ENCODE measurements around the gene DNAH12. TPM values are rescaled to one million over a fixed set of nuclear protein-coding genes. Genes with fewer than 3 reads are reported as not detected.
A peak's percentile ranks its signal among the peaks of the same experiment; 100 is the strongest.

Gene DNAH12
- total RNA-seq, 1 donor from 2014 or later = 0.02 TPM

DNA sequence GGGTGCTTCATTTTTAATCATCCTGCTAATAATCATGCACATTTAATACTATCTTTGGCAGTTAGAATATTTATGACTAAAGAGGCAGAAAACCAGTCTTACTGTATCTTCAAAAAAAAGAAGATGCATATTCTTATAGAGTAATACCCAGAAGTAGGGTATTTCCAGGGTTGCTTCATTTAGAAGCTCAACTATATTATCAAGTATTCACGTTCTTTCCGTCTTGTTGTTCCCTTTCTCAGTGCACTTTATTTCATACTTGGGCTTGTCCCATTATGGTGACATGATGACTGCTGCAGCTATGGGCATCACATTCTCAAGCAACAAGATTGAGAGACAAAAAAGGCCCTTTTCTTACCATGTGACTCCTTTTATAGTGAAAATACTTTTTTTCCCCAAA, 154.9 kb downstream of the DNAH12 start:
- H3K9me3 Mint-ChIP-seq = no peaks in the 10 kb centered on the region
- Histone ChIP-seq H3K27ac (no peak overlapping the region), H3F3A (ENCODE audit: low read depth) (no peaks in the 10 kb centered on the region), H3K9ac (no peak overlapping the region), H3K79me2 (ENCODE audit: low read depth) (no peaks in the 10 kb centered on the region), H3K4me3 (no peak overlapping the region), H2AFZ (replicated peaks) (no peak overlapping the region), H3K36me3 (no peaks in the 10 kb centered on the region), H3K4me2 (no peak overlapping the region), H3K27me3 (no peaks in the 10 kb centered on the region), H3K4me1 (no peaks in the 10 kb centered on the region), H3K9me3 (ENCODE audit: low read depth) (no peaks in the 10 kb centered on the region), H4K20me1 (ENCODE audit: low read depth) (no peaks in the 10 kb centered on the region)
- TF ChIP-seq EZH2phosphoT487 (IDR thresholded peaks at IDR 0.05) (no peak), EZH2 (IDR thresholded peaks at IDR 0.05) (no peak)
- TF ChIP-seq, protein P1, sequence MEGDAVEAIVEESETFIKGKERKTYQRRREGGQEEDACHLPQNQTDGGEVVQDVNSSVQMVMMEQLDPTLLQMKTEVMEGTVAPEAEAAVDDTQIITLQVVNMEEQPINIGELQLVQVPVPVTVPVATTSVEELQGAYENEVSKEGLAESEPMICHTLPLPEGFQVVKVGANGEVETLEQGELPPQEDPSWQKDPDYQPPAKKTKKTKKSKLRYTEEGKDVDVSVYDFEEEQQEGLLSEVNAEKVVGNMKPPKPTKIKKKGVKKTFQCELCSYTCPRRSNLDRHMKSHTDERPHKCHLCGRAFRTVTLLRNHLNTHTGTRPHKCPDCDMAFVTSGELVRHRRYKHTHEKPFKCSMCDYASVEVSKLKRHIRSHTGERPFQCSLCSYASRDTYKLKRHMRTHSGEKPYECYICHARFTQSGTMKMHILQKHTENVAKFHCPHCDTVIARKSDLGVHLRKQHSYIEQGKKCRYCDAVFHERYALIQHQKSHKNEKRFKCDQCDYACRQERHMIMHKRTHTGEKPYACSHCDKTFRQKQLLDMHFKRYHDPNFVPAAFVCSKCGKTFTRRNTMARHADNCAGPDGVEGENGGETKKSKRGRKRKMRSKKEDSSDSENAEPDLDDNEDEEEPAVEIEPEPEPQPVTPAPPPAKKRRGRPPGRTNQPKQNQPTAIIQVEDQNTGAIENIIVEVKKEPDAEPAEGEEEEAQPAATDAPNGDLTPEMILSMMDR (IDR thresholded peaks at IDR 0.05) = no peak
- no peaks in the 10 kb centered on the region for H3K4me1 Mint-ChIP-seq
- no peaks in the 10 kb centered on the region for H3K27me3 Mint-ChIP-seq (ENCODE audit: insufficient read depth, low read depth)
- H3K36me3 Mint-ChIP-seq = no peaks in the 10 kb centered on the region
- no peak overlapping the region for H3K4me3 Mint-ChIP-seq
- H3K27ac Mint-ChIP-seq = no peak overlapping the region
- no peak for DNase-seq (ENCODE audit: low spot score)

DNA sequence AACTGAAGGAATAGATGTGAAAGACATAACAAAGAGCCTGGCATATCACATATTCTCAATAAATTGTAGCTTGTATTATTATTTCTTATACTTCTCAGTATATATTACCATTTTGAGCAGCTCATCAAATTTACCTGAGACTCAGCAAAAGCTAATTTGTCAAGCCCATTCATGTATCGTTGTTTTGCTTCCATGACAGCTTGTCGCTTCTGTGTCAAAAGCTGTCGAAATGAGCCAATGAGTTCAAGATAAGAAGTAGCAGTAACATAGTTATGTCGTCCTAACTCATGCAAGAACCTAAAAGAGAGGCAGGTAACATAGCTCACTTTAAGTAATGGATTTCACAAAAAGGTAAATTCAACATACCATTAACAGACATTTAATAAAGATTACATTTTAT, 157.8 kb downstream of the DNAH12 start:
- no peak overlapping the region for H3K27ac Mint-ChIP-seq
- no peaks in the 10 kb centered on the region for H3K36me3 Mint-ChIP-seq
- no peak overlapping the region for H3K4me3 Mint-ChIP-seq
- Histone ChIP-seq H3K27ac (no peak overlapping the region), H3K79me2 (ENCODE audit: low read depth) (no peaks in the 10 kb centered on the region), H3K4me3 (no peak overlapping the region), H3F3A (ENCODE audit: low read depth) (no peaks in the 10 kb centered on the region), H3K9me3 (ENCODE audit: low read depth) (no peaks in the 10 kb centered on the region), H4K20me1 (ENCODE audit: low read depth) (no peaks in the 10 kb centered on the region), H3K4me1 (no peaks in the 10 kb centered on the region), H3K4me2 (no peak overlapping the region), H3K36me3 (no peaks in the 10 kb centered on the region), H3K9ac (no peak overlapping the region), H2AFZ (replicated peaks) (no peak overlapping the region), H3K27me3 (no peaks in the 10 kb centered on the region)
- no peak for DNase-seq (ENCODE audit: low spot score)
- H3K4me1 Mint-ChIP-seq = peaks cover 5% of the 10 kb centered on the region
- TF ChIP-seq EZH2phosphoT487 (IDR thresholded peaks at IDR 0.05) (no peak), EZH2 (IDR thresholded peaks at IDR 0.05) (no peak)
- TF ChIP-seq, protein P1 (IDR thresholded peaks at IDR 0.05) = no peak
- no peaks in the 10 kb centered on the region for H3K9me3 Mint-ChIP-seq
- no peaks in the 10 kb centered on the region for H3K27me3 Mint-ChIP-seq (ENCODE audit: insufficient read depth, low read depth)

DNA sequence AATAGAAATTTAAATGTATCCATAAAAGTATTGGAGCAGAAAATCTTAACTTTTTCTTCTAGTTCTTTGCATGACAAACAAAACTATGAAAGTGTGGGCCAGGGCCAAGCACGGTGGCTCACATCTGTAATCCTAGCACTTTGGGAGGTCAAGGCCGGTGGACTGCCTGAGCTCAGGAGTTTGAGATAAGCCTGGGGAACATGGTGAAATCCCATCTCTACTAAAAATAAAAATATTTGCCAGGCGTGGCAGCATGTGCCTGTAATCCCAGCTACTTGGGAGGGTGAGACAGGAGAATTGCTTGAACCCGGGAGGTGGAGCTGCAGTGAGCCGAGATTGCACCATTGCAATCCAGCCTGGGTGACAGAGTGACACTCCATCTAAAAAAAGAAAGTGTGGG, 158.6 kb downstream of the DNAH12 start:
- TF ChIP-seq, protein P1 (IDR thresholded peaks at IDR 0.05) = no peak
- H3K27ac ChIP-seq = no peak overlapping the region
- no peaks in the 10 kb centered on the region for H3K9me3 ChIP-seq (ENCODE audit: low read depth)
- H3K36me3 ChIP-seq = no peaks in the 10 kb centered on the region
- Mint-ChIP-seq H3K4me1 (peaks cover 5% of the 10 kb centered on the region), H3K27me3 (ENCODE audit: insufficient read depth, low read depth) (no peaks in the 10 kb centered on the region), H3K9me3 (no peaks in the 10 kb centered on the region), H3K27ac (no peak overlapping the region), H3K4me3 (no peak overlapping the region), H3K36me3 (no peaks in the 10 kb centered on the region)
- H3K79me2 ChIP-seq (ENCODE audit: low read depth) = no peaks in the 10 kb centered on the region
- H3K9ac ChIP-seq = no peak overlapping the region
- no peaks in the 10 kb centered on the region for H3K4me1 ChIP-seq
- H3F3A ChIP-seq (ENCODE audit: low read depth) = no peaks in the 10 kb centered on the region
- no peaks in the 10 kb centered on the region for H4K20me1 ChIP-seq (ENCODE audit: low read depth)
- H2AFZ ChIP-seq (replicated peaks) = no peak overlapping the region
- DNase-seq (ENCODE audit: low spot score) = no peak
- no peak overlapping the region for H3K4me3 ChIP-seq
- H3K4me2 ChIP-seq = no peak overlapping the region
- no peaks in the 10 kb centered on the region for H3K27me3 ChIP-seq

DNA sequence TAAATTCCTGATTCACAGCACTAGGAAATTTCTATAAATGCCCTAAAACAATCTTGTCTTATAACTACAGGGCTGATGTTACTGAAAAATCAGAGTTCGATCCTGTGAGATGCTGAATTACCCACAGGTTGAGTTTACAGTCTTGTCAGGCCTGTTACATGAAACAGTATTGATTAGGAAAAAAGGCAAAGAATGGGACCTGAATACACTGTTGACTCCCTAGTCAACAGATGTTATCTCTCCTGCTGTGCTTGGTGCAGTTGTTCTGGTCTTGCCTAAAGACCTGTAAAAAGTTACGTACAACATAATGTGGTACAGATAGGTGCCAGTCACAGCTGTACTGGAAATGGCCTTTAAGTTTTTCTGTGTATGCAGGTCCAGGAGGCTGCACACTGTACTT, 160.3 kb downstream of the DNAH12 start:
- no peak for TF ChIP-seq EZH2phosphoT487 (IDR thresholded peaks at IDR 0.05)
- TF ChIP-seq EZH2 (IDR thresholded peaks at IDR 0.05) = no peak
- TF ChIP-seq, protein P1 (IDR thresholded peaks at IDR 0.05) = no peak
- Mint-ChIP-seq H3K27me3 (ENCODE audit: insufficient read depth, low read depth) (no peaks in the 10 kb centered on the region), H3K4me1 (peaks cover 5% of the 10 kb centered on the region), H3K27ac (no peak overlapping the region), H3K9me3 (no peaks in the 10 kb centered on the region), H3K36me3 (no peaks in the 10 kb centered on the region), H3K4me3 (no peak overlapping the region)
- Histone ChIP-seq H3K9ac (no peak overlapping the region), H3K27ac (no peak overlapping the region), H3K36me3 (no peaks in the 10 kb centered on the region), H3F3A (ENCODE audit: low read depth) (no peaks in the 10 kb centered on the region), H4K20me1 (ENCODE audit: low read depth) (no peaks in the 10 kb centered on the region), H3K4me1 (no peaks in the 10 kb centered on the region), H3K79me2 (ENCODE audit: low read depth) (no peaks in the 10 kb centered on the region), H3K9me3 (ENCODE audit: low read depth) (no peaks in the 10 kb centered on the region), H2AFZ (replicated peaks) (peak overlapping the region; percentile 5), H3K4me2 (no peak overlapping the region), H3K4me3 (no peak overlapping the region), H3K27me3 (no peaks in the 10 kb centered on the region)
- no peak for DNase-seq (ENCODE audit: low spot score)

All from neural progenitor cell (in vitro differentiated cells).